Mucosa of descending colon (tissue), 3 donors: ENCODE measurements around the gene RRAD. TPM values are rescaled to one million over a fixed set of nuclear protein-coding genes. Genes with fewer than 3 reads are reported as not detected.

Experiments used
- ATAC-seq: fragments of 200-7000 bp; cut with Tn5 transposase; one replicate; pipeline ENCODE4 v1.9.1; 2020; ENCODE audit warnings: mild to moderate bottlenecking, moderate library complexity
- DNase-seq, 3 donors: peaks; one replicate each; pipeline ENCODE4 v3.0.0-alpha.2; 2020
- H3K36me3 ChIP-seq: fragments of 200-600 bp; one replicate; pipeline ENCODE4 v1.8.0; 2021; ENCODE audit warnings: low read depth, mild to moderate bottlenecking
- H3K4me1 ChIP-seq: fragments of 200-600 bp; one replicate; pipeline ENCODE4 v1.8.0; 2021; ENCODE audit warnings: low read depth, mild to moderate bottlenecking
- H3K4me3 ChIP-seq: fragments of 200-600 bp; one replicate; pipeline ENCODE4 v1.8.0; 2021; ENCODE audit warnings: mild to moderate bottlenecking
- H3K9me3 ChIP-seq: fragments of 200-600 bp; one replicate; pipeline ENCODE4 v1.8.0; 2021; ENCODE audit warnings: mild to moderate bottlenecking
- CTCF ChIP-seq: fragments of 200-600 bp; IDR thresholded peaks from one replicate; pipeline ENCODE4 v1.8.0; 2022; ENCODE audit warnings: antibody characterized with exemption, mild to moderate bottlenecking
- intact Hi-C, 2 donors: fragments of 100-400 bp; cut with DNase I in 1 of 2; cut with micrococcal nuclease in 1 of 2; formaldehyde crosslinking; loops; one replicate each; pipeline versions ENCODE4 v1.11.0 to v1.11.1; 2022; cut with DNase I, micrococcal nuclease
- total RNA-seq, 3 donors: library from RNA; stranded (reverse); fragmentation: NEBNext Ultra II Directional in 2 of 3; extraction: Animal tissue kit (Norgen Biotek cat#: 25700) in 2 of 3; gene quantifications; one replicate each; pipeline versions ENCODE4 v1.2.1 to v1.2.4, GENCODE V29; 2021 to 2023
- donor health status: DM: no; HTN: no; CAD: no; lungs with moderate emphysema.
- donor health status: DM: no; HTN: no; CAD: no.
- donor health status: DM: no; HTN: yes; CAD: no.

The RRAD gene
- total RNA-seq, 3 donors from 2014 or later: 1.3 to 11.6 (median 1.3) TPM

- no peaks in the 10 kb centered on the region for H3K36me3 ChIP-seq
- ATAC-seq (no peak), DNase-seq (no peak)
- intact Hi-C loops: loop anchor here in 1 of 2 donors (10.0 kb wide), 1 partner anchor 202 kb away; the partner anchor contains the start of genes B3GNT9, FBXL8 and TRADD
- no peaks in the 10 kb centered on the region for H3K9me3 ChIP-seq
- H3K4me3 ChIP-seq: no peak overlapping the region
- H3K4me1 ChIP-seq: peaks cover 38% of the 10 kb centered on the region
- no peak for TF ChIP-seq CTCF
These were observed 27.2 kb upstream of the RRAD start for GRCh38 chr16:66952430-66953110.

- ATAC-seq (no peak), DNase-seq (no peak)
- Histone ChIP-seq H3K4me1 (peaks cover 33% of the 10 kb centered on the region), H3K36me3 (no peaks in the 10 kb centered on the region), H3K4me3 (no peak overlapping the region), H3K9me3 (no peaks in the 10 kb centered on the region)
- no peak for TF ChIP-seq CTCF
- intact Hi-C loops: loop anchor here in 1 of 2 donors (10.0 kb wide), 1 partner anchor 204 kb away; the partner anchor contains the start of genes B3GNT9, FBXL8 and TRADD
These were observed 25.8 kb upstream of the RRAD start for GRCh38 chr16:66950971-66951790.

GRCh38 chr16:66950437-66950836, 25.1 kb upstream of the RRAD start:
- TF ChIP-seq CTCF: no peak
- Histone ChIP-seq H3K4me3 (no peak overlapping the region), H3K36me3 (no peaks in the 10 kb centered on the region), H3K9me3 (no peaks in the 10 kb centered on the region), H3K4me1 (peaks cover 32% of the 10 kb centered on the region)
- DNase-seq: no peak
- no peak for ATAC-seq
- intact Hi-C loops: loop anchor here in 1 of 2 donors (10.0 kb wide), 1 partner anchor 204 kb away; the partner anchor contains the start of genes B3GNT9, FBXL8 and TRADD

- Histone ChIP-seq H3K36me3 (no peaks in the 10 kb centered on the region), H3K9me3 (no peaks in the 10 kb centered on the region), H3K4me3 (no peak overlapping the region), H3K4me1 (peaks cover 23% of the 10 kb centered on the region)
- no peak for TF ChIP-seq CTCF
- intact Hi-C loops: no loop called here
- DNase-seq (no peak), ATAC-seq (no peak)
These were observed 24.1 kb upstream of the RRAD start for GRCh38 chr16:66949472-66949871.

GRCh38 chr16:66948837-66949225, 23.5 kb upstream of the RRAD start:
- Histone ChIP-seq H3K9me3 (no peaks in the 10 kb centered on the region), H3K4me3 (no peak overlapping the region), H3K4me1 (peaks cover 21% of the 10 kb centered on the region), H3K36me3 (no peaks in the 10 kb centered on the region)
- DNase-seq (no peak), ATAC-seq (no peak)
- TF ChIP-seq CTCF: no peak
- intact Hi-C loops: no loop called here
